Activated CD4-positive, alpha-beta T cell treated with anti-CD3 and anti-CD28 coated beads, Interleukin-2, Interleukin-4, amounts not matched to agents 100 ng/mL and 50 ng/mL, durations not matched to agents 16 hours and 8 hours (primary cell): ENCODE measurements around the gene PLCB1.
A peak's percentile ranks its signal among the peaks of the same experiment; 100 is the strongest.
"Not testable (repeated sequence)": the region's sequence is repeated elsewhere in the genome, so short reads cannot be mapped to it uniquely, and the experiment has no call there.

Source experiments
- DNase-seq: peaks from one replicate; pipeline ENCODE4 v3.0.0-alpha.2; 2020; ENCODE audit warnings: low spot score

Gene PLCB1

DNA sequence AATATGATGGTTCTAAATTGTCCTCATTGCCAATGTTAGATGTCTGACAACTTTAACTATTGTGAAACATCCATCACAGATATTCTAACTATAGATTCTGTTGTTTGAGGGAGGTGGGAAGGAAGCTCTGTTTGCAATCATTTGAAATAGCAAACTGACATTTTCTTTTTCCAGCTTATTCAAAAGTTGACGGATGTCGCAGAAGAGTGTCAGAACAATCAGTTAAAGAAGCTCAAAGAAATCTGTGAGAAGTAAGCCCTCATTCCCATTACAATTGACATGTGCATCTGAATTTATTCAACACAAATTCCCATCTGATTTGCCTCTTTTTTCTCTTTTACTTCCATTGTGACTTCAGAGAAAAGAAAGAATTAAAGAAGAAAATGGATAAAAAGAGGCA lies 656.2 kb downstream of the PLCB1 start:
- DNase-seq, result no peak

DNA sequence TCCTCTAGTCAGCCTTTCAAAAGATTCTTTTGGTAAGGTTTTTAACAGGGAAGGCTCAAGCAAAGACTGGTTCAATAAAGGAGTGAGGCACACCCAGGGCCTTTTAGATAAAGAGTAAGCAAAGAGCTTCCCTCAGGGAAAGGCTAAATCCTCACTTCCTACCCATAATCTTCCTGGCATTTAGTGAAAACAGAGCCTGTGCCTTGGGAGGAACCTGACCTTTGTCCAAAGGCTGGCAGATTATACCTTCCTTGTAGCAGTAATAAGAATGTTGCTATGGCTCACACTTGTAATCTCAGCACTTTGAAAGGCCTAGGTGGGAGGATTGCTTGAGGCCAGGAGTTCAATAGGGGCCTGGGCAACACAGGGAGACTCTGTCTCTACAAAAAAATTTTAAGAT lies 656.8 kb downstream of the PLCB1 start:
- DNase-seq, result no peak

DNA sequence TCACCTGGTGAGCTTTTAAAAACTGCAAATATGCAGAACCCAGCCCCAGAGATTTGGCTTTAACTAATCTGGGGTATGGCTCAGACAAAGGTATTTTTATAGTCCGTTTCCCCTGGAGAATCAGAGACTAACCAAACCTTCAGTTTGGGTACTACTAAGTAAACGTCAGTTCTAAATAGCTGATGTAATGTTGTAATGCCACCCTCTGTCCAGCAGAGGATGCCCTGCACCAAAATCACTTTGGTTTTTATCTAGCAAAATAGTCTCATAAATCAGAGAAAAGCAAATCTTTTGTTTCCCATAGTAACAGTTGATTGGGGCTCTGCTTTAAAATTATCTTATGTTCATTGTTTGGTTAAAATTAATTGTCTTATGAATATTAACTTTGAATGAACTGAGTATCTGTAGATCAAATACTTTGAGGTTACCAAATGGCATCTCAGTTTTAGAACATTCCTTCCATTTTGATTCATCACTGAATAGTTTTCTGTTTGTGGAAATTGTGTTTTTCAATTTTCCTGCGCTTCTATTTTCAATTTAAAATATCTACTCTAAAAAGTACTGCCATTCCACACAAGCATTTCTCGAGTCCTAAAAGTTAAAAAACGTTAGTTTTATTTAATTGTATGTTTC lies 658.5 kb downstream of the PLCB1 start:
- DNase-seq, result peak; percentile 29

DNA sequence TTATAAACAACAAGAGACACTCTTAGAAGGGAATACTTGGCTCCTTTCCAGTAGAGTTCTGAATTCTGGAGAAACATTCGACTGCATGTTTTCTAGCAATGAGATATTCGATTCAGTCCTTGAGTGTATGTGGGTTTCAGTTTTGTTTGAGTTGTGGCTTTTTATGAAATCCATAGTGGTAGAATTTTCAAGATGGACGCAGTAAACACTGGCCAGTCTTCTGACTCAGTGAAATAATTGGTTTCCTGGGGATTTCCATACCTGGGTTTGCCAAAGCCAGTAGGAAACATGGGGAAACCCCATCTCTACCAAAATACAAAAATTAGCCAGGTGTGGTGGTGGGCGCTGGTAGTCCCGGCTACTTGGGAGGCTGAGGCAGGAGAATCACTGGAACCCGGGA lies 663.3 kb downstream of the PLCB1 start:
- peak; percentile 2 for DNase-seq

DNA sequence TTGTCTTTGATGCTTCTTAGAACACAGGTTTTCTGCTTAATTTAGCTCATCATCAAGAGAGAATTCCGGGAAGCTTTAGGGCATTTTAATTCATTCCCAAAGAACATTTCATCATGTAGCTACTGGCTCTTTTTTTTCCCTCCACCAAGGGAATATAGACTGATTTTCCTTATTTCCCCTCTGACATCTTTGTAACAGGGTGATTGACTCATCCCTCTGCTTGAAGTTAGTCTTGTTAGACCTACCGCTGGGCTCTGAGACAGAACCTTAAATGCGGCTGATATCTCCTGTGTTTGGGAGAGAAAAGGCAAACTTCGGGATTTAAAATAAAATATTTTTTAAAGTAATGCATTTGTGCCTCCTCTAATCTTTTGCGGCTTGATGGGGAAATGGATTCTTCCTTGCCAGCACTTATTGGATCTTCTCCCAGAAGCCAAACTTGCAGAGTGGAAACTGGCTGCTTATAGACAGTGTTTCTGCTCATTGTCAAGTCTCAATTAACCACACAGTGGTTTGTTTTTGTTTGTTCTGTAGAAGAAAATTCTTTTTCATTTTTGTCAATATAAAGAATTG lies 664.1 kb downstream of the PLCB1 start:
- no peak for DNase-seq

GRCh38 chr20:8798505-8798904 lies 666.4 kb downstream of the PLCB1 start:
- no peak for DNase-seq

GRCh38 chr20:8800089-8800488 lies 668.0 kb downstream of the PLCB1 start:
- DNase-seq, result no peak

DNA sequence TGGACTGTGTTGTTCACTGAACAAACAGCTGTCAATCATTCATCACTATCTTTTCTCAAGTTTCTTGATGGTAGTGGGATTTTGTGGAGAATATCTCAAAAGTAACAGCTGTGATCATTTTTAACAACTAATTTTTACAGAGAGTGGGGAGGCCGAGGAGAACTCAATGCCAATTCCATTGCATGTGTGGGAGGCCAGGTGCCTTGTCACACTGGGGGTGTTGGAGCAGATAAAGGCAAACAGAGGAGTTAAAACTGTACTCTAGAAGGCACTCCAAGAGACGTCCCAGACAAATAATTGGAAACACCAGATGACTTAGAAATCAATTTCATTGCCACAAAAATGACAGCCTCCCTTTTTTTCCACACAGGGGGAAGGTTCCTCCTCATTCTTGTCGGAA lies 669.6 kb downstream of the PLCB1 start:
- DNase-seq, result no peak

DNA sequence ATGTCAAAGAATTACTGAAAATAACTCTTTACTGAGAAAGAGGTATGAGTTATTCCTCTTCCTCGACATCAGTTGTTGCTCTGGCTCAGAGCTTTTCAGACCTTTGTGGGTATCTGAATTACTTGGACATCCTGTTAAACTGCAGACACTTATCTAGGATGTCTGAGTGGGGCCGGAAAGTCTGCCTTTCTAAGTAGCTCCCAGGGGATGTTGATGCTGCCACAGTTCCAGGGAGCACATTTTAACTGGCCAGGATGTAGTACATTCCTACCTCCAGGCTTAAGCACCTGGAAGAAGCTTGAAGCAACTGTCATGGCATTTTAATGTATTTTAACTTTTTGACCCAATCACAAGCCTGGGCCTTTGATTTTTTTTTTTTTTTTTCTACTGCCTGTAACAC lies 671.0 kb downstream of the PLCB1 start:
- DNase-seq, result no peak

- DNase-seq, result no peak
Measured at GRCh38 chr20:8803941-8804340, 671.9 kb downstream of the PLCB1 start.

DNA sequence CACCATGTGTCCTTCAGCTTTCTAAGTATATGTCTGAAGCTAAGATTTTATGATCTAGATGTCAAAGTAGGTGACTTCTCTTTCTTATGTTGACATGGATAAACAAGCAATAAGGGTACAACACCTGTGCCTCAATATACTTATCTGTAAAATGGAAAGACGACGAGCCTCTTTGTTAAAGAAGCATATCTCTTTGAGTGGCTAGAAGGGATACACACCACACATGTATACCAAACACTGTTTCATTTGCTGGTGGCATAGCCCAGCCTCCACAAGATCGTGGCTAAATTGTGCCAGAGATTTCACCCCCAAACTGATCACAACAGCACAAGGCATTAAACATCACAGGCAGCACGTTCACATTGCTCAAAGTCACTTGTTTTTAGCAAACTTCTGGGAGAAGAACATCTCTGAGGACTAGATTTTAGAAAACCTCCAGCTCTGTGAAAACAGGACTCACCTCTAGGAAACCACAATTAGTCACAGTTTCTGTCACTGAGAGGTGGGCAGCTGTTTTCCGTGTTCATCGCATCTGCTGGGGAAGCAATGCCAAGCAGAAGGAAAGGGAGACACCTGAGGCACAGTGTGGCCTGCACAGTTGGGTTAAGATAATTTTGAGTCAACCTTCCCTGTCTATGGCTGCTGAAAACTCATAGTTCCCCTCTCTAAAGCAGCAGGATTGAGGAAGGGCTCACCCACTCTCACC lies 673.8 kb downstream of the PLCB1 start:
- no peak for DNase-seq

GRCh38 chr20:8807480-8808201 lies 675.6 kb downstream of the PLCB1 start:
- no peak for DNase-seq

- no peak for DNase-seq
Measured at GRCh38 chr20:8808202-8808535, 676.1 kb downstream of the PLCB1 start.

DNA sequence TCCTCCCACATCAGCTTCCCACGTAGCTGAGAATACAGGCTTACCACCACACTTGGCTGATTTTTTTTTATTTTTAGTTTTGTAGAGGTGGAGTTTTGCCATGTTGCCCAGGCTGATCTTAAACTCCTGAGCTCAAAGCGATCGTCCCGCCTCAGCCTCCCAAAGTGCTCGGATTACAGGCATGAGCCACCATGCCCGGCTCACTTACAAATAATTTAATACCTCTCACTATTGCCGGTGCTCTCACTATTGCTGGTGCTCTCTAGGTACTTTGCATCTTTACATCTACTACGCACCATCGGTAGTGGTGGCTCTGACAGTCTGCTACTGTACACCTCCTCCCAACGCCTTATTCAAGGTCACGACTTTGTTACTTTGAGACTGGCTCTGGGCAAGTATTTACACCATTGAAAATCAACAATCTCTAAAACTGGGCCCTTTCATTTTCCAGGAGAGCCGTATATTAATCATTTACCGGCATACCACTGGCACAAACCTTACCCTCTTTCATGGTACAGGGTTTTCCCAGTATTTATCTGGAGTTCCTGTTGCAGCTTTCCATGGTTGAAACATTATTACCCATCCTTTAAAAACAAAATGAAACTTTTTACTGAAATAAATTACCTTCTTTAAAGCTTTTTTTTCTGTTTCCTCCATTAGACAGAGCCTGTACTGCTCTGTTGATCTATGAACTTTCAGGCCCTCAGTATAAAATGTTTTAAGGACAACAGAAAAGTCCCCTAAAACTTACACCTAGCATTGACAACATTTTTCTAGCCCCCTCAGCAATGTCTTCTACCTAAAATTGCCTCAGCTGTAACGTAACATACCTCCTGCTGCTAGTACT lies 677.3 kb downstream of the PLCB1 start:
- DNase-seq, result no peak

DNA sequence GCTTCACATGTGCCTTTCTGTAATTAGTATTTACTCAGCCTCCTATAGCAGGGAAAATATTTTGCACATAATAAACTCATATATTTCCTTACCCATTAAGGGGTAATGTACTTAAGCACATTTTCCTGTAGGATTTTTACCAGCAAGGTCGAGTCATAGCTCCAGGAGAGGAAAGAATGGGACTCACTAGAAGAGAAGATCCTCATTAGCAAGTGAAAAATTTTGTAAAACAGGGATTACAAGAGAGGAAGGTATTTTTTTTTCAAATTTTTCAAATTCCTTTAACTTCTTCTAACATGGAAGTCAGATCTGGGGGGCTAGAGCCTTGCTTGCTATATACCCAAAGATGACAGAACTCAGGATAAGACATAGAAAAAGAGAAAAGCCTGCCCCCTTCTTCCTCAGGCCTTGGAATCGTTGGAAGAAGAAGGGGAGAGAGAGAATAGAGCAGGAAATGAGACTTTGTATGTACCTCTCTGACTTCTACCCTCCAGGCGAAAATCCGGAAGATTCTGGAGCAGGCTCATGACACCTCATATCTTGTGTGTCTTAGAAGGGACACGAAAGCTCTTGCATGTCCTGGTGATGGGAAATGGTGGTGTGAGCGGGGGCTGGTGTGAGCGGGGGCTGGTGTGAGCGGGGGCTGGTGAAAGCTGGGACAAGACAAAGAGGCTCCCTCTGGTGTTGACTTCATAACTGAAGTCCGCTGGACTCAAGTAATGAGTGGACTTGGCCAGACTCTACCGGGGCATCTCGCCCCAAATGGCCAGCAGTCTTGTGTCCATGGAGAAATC lies 679.9 kb downstream of the PLCB1 start:
- DNase-seq, result no peak

- DNase-seq, result no peak
Measured at GRCh38 chr20:8812817-8813216, 680.8 kb downstream of the PLCB1 start.

- DNase-seq, result no peak
Measured at GRCh38 chr20:8815208-8815607, 683.1 kb downstream of the PLCB1 start.

DNA sequence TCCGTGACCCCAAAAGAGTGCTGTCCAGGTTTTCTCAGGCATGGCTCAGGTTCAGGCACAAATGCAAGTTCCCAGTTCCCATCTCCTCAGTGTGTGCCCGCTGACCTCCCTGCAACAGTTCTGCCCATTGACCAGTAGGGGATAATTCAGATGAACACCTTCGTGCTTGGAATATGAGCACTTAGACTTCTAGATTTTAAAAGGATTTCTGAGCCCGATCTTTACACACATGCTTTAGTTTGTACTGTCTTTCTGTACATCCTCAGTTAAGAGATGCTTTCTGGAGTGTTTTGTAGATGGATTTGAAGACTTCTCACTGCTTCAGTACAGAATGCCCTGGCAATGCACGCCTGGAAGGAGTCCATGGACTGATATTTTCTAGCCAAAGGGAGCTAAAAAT lies 697.2 kb downstream of the PLCB1 start:
- no peak for DNase-seq

DNA sequence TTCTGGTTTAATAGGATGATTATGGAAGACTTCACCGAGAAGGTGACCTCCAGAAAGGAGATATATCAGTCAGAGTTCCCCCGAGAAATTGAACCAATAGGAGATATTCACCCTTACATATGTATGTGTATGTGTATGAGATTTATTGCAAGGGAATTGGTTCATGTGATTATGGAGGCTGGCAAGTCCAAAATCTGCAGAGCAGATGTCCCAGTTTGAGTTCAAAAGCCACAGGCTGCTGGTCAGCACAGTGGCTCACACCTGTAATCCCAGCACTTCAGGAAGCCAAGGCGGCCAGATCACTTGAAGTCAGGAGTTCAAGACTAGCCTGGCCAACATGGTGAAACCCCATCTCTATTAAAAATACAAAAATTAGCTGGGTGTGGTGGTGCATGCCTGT lies 702.2 kb downstream of the PLCB1 start:
- DNase-seq, result not testable (repeated sequence)

DNA sequence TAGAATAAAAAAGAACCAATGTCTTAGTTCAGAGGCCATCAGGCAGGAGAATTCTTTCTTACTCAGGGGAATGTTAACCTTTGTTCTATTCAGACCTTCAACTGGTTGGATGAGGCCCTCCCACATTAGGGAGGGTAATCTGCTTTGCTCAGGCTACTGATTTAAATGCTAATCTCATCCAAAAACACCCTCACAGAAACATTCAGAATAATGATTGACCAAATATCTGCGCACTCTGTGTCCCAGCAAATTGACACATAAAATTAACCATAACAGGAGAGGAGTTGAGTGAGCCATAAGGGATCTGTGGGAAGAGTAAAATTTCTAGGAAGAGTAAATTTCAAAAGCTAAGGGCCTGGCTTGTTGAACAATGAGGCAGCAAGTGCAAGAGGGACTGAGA lies 702.8 kb downstream of the PLCB1 start:
- no peak for DNase-seq

DNA sequence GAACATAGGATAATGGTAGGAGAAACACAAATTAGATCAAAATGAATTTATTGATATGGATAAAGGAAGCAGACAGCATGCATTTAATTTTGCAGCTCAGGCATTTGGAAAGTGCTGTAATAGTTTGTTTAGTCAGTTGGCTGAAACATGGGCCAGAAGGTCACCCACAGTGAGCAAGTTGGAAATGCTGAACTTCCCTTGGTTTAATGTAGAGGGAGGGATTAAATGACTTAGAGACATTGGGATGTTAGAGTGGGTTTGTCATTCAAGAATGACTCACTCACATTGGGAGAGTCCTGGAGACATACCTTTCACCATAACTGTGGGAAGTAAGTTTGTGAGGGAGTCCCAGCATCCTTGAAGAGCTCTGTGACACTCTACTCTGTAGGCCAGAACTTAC lies 705.3 kb downstream of the PLCB1 start:
- DNase-seq, result no peak
